HG03159 (cell line): ENCODE measurements around the gene AMOTL1.
"Not testable (repeated sequence)": the region's sequence is repeated elsewhere in the genome, so short reads cannot be mapped to it uniquely, and the experiment has no call there.

Experiments
- ATAC-seq: cut with Tn5 transposase; IDR thresholded peaks from one replicate; pipeline ENCODE4 v1.9.1; 2021; ENCODE audit warnings: mild to moderate bottlenecking, moderate library complexity; ENCODE audit not compliant: unreplicated experiment

AMOTL1 gene

GRCh38 chr11:94790661-94791180 lies 22.6 kb downstream of the AMOTL1 start:
- ATAC-seq: no peak

GRCh38 chr11:94791216-94791889 lies 23.2 kb downstream of the AMOTL1 start:
- ATAC-seq: no peak

GRCh38 chr11:94791942-94792341 lies 23.8 kb downstream of the AMOTL1 start:
- not testable (repeated sequence) for ATAC-seq

GRCh38 chr11:94792451-94792850 lies 24.3 kb downstream of the AMOTL1 start:
- no peak for ATAC-seq

GRCh38 chr11:94793002-94793401 lies 24.8 kb downstream of the AMOTL1 start:
- no peak for ATAC-seq

- no peak for ATAC-seq
These were observed 25.7 kb downstream of the AMOTL1 start for GRCh38 chr11:94793822-94794221.

- ATAC-seq: no peak
These were observed 26.4 kb downstream of the AMOTL1 start for GRCh38 chr11:94794287-94795168.

- no peak for ATAC-seq
These were observed 27.5 kb downstream of the AMOTL1 start for GRCh38 chr11:94795476-94796189.

- no peak for ATAC-seq
These were observed 28.0 kb downstream of the AMOTL1 start for GRCh38 chr11:94796190-94796580.

- no peak for ATAC-seq
These were observed 28.7 kb downstream of the AMOTL1 start for GRCh38 chr11:94796863-94797262.

- ATAC-seq: no peak
These were observed 31.6 kb downstream of the AMOTL1 start for GRCh38 chr11:94799726-94800125.

- no peak for ATAC-seq
These were observed 32.3 kb downstream of the AMOTL1 start for GRCh38 chr11:94800414-94800813.

GRCh38 chr11:94801866-94802460 lies 33.8 kb downstream of the AMOTL1 start:
- no peak for ATAC-seq

- ATAC-seq: no peak
These were observed 34.3 kb downstream of the AMOTL1 start for GRCh38 chr11:94802501-94802900.

- ATAC-seq: no peak
These were observed 35.3 kb downstream of the AMOTL1 start for GRCh38 chr11:94803491-94803890.

- ATAC-seq: no peak
These were observed 36.7 kb downstream of the AMOTL1 start for GRCh38 chr11:94804874-94805273.

GRCh38 chr11:94806014-94806413 lies 37.9 kb downstream of the AMOTL1 start:
- ATAC-seq: no peak

GRCh38 chr11:94806419-94806818 lies 38.3 kb downstream of the AMOTL1 start:
- ATAC-seq: no peak

GRCh38 chr11:94809251-94809650 lies 41.1 kb downstream of the AMOTL1 start:
- ATAC-seq: no peak

GRCh38 chr11:94812724-94813720 lies 44.9 kb downstream of the AMOTL1 start:
- not testable (repeated sequence) for ATAC-seq
